Endodermal cell (in vitro differentiated cells): ENCODE results near the gene RERE. TPM values are rescaled to one million over a fixed set of nuclear protein-coding genes. Genes with fewer than 3 reads are reported as not detected.
"Not testable (repeated sequence)": the region's sequence is repeated elsewhere in the genome, so short reads cannot be mapped to it uniquely, and the experiment has no call there.

Experiments
- DNase-seq: peaks from one replicate; pipeline ENCODE4 v3.0.0-alpha.2; 2017
- H3K27ac ChIP-seq: 2 replicates; pipeline ENCODE4 v1.5.1; 2013; ENCODE audit warnings: mild to moderate bottlenecking, low read depth, low read length, moderate library complexity
- H3K27me3 ChIP-seq: 2 replicates; pipeline ENCODE4 v1.6.1; 2013; ENCODE audit warnings: mild to moderate bottlenecking, low read length, moderate library complexity; ENCODE audit not compliant: insufficient read depth, control insufficient read depth, poor library complexity, severe bottlenecking
- H3K36me3 ChIP-seq: 2 replicates; pipeline ENCODE4 v1.7.0; 2013; ENCODE audit warnings: mild to moderate bottlenecking, low read length, moderate library complexity; ENCODE audit not compliant: control insufficient read depth, insufficient read depth
- H3K4me1 ChIP-seq: one replicate; pipeline ENCODE4 v1.7.0; 2013; ENCODE audit warnings: low read length; ENCODE audit not compliant: control insufficient read depth, insufficient read depth
- H3K4me3 ChIP-seq: 2 replicates; pipeline ENCODE4 v1.5.1; 2013; ENCODE audit warnings: mild to moderate bottlenecking, low read length, moderate library complexity
- H3K9ac ChIP-seq: 2 replicates; pipeline ENCODE4 v1.6.1; 2013; ENCODE audit warnings: mild to moderate bottlenecking, low read length, moderate library complexity; ENCODE audit not compliant: poor library complexity, severe bottlenecking; ENCODE audit errors: extremely low read depth
- H3K9me3 ChIP-seq: 2 replicates; pipeline ENCODE4 v1.6.1; 2013; ENCODE audit warnings: mild to moderate bottlenecking, low read length, moderate library complexity; ENCODE audit not compliant: control insufficient read depth
- H3K27ac Mint-ChIP-seq: 2 replicates; pipeline ENCODE4 v1.8.0; 2020; ENCODE audit warnings: mixed read lengths
- H3K27me3 Mint-ChIP-seq: 2 replicates; pipeline ENCODE4 v1.8.0; 2021; ENCODE audit warnings: mild to moderate bottlenecking, mixed read lengths; ENCODE audit not compliant: insufficient read depth
- H3K36me3 Mint-ChIP-seq: 2 replicates; pipeline ENCODE4 v1.8.0; 2020; ENCODE audit warnings: low read depth, mixed read lengths
- H3K4me1 Mint-ChIP-seq: 2 replicates; pipeline ENCODE4 v1.8.0; 2020; ENCODE audit warnings: mixed read lengths
- H3K4me3 Mint-ChIP-seq: 2 replicates; pipeline ENCODE4 v1.8.0; 2020; ENCODE audit warnings: mild to moderate bottlenecking, moderate library complexity, mixed read lengths
- H3K9me3 Mint-ChIP-seq: 2 replicates; pipeline ENCODE4 v1.8.0; 2020; ENCODE audit warnings: mild to moderate bottlenecking, mixed read lengths
- WGBS, 2 experiments: methylation state at CpG; one replicate each; pipeline versions ENCODE4 v1.1.5 to v1.1.7; 2013; ENCODE audit warnings: missing lambda C conversion rate in 2 of 2, mixed read lengths in 1 of 2; ENCODE audit not compliant: insufficient coverage in 1 of 2, insufficient read length in 1 of 2; 5-methylcytosine and 5-hydroxymethylcytosine counted together
- total RNA-seq, 2 donors: library from RNA; stranded (reverse); fragmentation: NEBNext Ultra II Directional in 1 of 2; extraction: Animal tissue kit (Norgen Biotek cat#: 25700) in 1 of 2; gene quantifications; 2 replicates in 1 of 2; 3 replicates in 1 of 2; pipeline ENCODE4 v1.2.1, GENCODE V29; 2021
- TF ChIP-seq, protein P1 (sequence below): fragments of 200-600 bp; sonication (generic); conservative IDR thresholded peaks from 2 replicates; pipeline ENCODE4 v1.5.0; 2021; ENCODE audit warnings: antibody characterized with exemption, mild to moderate bottlenecking

RERE gene
- total RNA-seq, 2 donors from 2014 or later, result 159 to 179 TPM

DNA sequence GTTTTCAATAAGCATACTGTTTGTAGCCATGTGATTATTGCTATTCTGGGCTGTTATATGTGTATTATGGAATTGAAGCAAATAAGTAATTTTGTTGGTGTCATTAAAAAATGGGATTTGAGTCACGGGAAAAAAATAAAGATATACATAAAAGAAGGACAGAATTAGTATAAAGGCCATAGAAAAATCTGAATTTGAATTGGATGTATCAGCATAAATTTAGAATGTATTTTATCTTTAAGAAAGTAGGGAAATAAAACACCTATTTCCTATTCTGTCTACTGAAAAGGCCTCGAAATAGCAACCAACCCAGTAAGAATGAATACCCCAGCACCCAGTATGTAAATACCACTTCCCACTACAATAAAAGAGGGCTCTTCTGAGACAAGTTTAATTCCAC lies 313.6 kb downstream of the RERE start:
- H3K27ac Mint-ChIP-seq, result no peak overlapping the region
- TF ChIP-seq, protein P1, sequence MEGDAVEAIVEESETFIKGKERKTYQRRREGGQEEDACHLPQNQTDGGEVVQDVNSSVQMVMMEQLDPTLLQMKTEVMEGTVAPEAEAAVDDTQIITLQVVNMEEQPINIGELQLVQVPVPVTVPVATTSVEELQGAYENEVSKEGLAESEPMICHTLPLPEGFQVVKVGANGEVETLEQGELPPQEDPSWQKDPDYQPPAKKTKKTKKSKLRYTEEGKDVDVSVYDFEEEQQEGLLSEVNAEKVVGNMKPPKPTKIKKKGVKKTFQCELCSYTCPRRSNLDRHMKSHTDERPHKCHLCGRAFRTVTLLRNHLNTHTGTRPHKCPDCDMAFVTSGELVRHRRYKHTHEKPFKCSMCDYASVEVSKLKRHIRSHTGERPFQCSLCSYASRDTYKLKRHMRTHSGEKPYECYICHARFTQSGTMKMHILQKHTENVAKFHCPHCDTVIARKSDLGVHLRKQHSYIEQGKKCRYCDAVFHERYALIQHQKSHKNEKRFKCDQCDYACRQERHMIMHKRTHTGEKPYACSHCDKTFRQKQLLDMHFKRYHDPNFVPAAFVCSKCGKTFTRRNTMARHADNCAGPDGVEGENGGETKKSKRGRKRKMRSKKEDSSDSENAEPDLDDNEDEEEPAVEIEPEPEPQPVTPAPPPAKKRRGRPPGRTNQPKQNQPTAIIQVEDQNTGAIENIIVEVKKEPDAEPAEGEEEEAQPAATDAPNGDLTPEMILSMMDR, result no peak
- WGBS, 2 experiments, result 94 to 100% methylated on average over 1 to 2 of the region's 2 CpGs

DNA sequence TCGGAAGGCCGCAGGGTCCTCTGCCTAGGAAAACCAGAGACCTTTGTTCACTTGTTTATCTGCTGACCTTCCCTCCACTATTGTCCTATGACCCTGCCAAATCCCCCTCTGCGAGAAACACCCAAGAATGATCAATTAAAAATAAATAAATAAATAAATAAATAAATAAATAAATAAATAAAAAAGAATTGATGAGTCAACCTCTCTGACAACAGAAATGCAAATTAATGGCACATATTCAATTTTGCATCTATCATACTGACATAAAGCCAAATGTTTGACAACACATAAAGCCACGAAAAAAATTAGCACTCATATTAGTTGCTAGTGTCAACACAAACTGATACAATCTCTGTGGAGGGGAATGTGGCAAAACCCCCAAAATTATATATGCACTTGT lies 314.5 kb downstream of the RERE start:
- H3K27ac Mint-ChIP-seq, result not testable (repeated sequence)

More for the DNA sequence above, 313.6 kb downstream of the RERE start:
- DNase-seq, result no peak
- Histone ChIP-seq H3K4me1 (no peaks in the 10 kb centered on the region), H3K9me3 (peaks cover 10% of the 10 kb centered on the region), H3K27ac (no peak overlapping the region), H3K36me3 (peaks cover 58% of the 10 kb centered on the region), H3K9ac (no peak overlapping the region), H3K27me3 (no peaks in the 10 kb centered on the region), H3K4me3 (no peak overlapping the region)
- H3K4me1 Mint-ChIP-seq, result peaks cover 10% of the 10 kb centered on the region
- H3K9me3 Mint-ChIP-seq, result peaks cover 20% of the 10 kb centered on the region
- no peak overlapping the region for H3K4me3 Mint-ChIP-seq
- H3K36me3 Mint-ChIP-seq, result peaks cover 47% of the 10 kb centered on the region
- H3K27me3 Mint-ChIP-seq, result no peaks in the 10 kb centered on the region

DNA sequence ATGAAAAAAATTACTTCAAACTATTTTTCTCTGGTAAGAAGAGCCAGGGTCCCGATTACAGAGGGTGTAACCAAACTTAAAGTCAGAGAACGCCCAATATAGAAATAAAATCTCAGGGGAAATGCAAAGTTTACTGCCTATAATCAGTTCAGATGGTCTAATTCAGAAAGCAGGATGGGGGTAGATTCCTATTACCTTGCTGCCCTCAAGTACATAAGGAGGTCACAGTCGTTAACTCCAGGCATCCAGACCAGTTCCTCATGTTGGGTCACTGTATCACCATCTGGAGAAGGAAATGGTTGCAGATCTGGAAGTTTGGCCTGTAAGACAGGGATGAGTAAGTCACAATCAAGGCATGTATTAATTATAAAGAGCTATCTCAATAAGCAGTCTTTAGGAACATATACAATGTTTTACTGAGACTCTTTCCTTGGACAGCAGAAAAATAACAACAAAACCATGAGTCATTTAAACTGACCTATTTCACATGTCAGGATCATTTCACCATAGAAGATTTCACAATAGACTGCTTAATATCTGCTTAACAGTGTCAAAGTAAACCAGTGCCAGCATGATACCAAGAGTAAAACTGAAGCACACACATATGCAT lies 320.1 kb downstream of the RERE start:
- Mint-ChIP-seq H3K4me3 (no peak overlapping the region), H3K27me3 (no peaks in the 10 kb centered on the region), H3K27ac (no peak overlapping the region), H3K9me3 (peaks cover 14% of the 10 kb centered on the region), H3K36me3 (peaks cover 70% of the 10 kb centered on the region), H3K4me1 (peaks cover 7% of the 10 kb centered on the region)
- H3K9me3 ChIP-seq, result peaks cover 10% of the 10 kb centered on the region
- H3K36me3 ChIP-seq, result peaks cover 70% of the 10 kb centered on the region
- no peaks in the 10 kb centered on the region for H3K27me3 ChIP-seq
- TF ChIP-seq, protein P1, result no peak
- WGBS, 2 experiments, result 96 to 100% methylated on average over 3 of the region's 3 CpGs
- H3K4me1 ChIP-seq, result no peaks in the 10 kb centered on the region
- no peak overlapping the region for H3K27ac ChIP-seq
- no peak for DNase-seq
- no peak overlapping the region for H3K4me3 ChIP-seq
- H3K9ac ChIP-seq, result no peak overlapping the region

More for the DNA sequence above, 314.5 kb downstream of the RERE start:
- H3K27me3 ChIP-seq, H3K27ac ChIP-seq, DNase-seq, H3K4me3 ChIP-seq, H3K9ac ChIP-seq, H3K27me3 Mint-ChIP-seq, H3K9me3 ChIP-seq, H3K4me3 Mint-ChIP-seq, H3K4me1 ChIP-seq: not testable (repeated sequence)
- Mint-ChIP-seq H3K4me1 (peaks cover 10% of the 10 kb centered on the region), H3K36me3 (peaks cover 43% of the 10 kb centered on the region), H3K9me3 (peaks cover 20% of the 10 kb centered on the region)
- WGBS, 2 experiments, result 83 to 100% methylated on average over 1 of the region's 4 CpGs
- H3K36me3 ChIP-seq, result peaks cover 52% of the 10 kb centered on the region

DNA sequence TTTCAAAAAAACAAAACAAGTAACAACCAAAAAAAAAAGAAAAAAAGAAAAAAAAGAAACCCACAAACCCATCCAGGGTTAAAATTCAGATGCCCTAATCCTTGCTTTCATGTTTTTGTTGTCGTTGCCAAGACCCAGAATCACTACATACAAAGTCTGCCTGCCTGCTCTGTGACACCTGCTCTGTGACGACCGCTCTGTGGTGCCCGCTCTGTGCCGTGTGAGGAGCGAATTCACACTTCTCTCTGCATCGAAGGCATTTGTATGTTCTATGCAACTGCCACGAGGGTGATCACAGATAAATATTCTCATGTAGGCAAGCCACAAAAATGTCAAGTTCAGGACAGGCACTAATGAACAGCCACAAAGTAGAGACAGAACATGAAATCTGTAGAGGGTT lies 321.0 kb downstream of the RERE start:
- Histone ChIP-seq H3K4me1 (no peaks in the 10 kb centered on the region), H3K9me3 (peaks cover 10% of the 10 kb centered on the region), H3K27ac (no peak overlapping the region), H3K9ac (no peak overlapping the region), H3K4me3 (no peak overlapping the region), H3K36me3 (peaks cover 78% of the 10 kb centered on the region), H3K27me3 (no peaks in the 10 kb centered on the region)
- TF ChIP-seq, protein P1, result no peak
- peaks cover 78% of the 10 kb centered on the region for H3K36me3 Mint-ChIP-seq
- H3K9me3 Mint-ChIP-seq, result peaks cover 14% of the 10 kb centered on the region
- H3K27ac Mint-ChIP-seq, result peak overlapping the region; percentile 69
- no peaks in the 10 kb centered on the region for H3K27me3 Mint-ChIP-seq
- H3K4me1 Mint-ChIP-seq, result peaks cover 7% of the 10 kb centered on the region
- 86 to 95% methylated on average over 8 of the region's 8 CpGs for WGBS, 2 experiments
- DNase-seq, result no peak
- no peak overlapping the region for H3K4me3 Mint-ChIP-seq
